Heart right ventricle (tissue), 16 donors: ENCODE results near the gene SYNE1. TPM values are rescaled to one million over a fixed set of nuclear protein-coding genes. Genes with fewer than 3 reads are reported as not detected.
A peak's percentile ranks its signal among the peaks of the same experiment; 100 is the strongest.

Experiments
- ATAC-seq, 8 donors: fragments of 200-7000 bp; cut with Tn5 transposase; one replicate each; pipeline ENCODE4 v1.9.1; 2020; ENCODE audit warnings: mild to moderate bottlenecking in 8 of 8, moderate library complexity in 8 of 8, moderate number of reproducible peaks in 1 of 8
- DNase-seq, 2 donors: peaks; one replicate each; pipeline ENCODE4 v3.0.0-alpha.2; 2020
- H3K27ac ChIP-seq, 10 donors: fragments of 200-600 bp; sonication (generic) in 2 of 10; one replicate each; pipeline versions ENCODE4 v1.5.0 to v1.8.0; 2020 to 2022; ENCODE audit warnings: mild to moderate bottlenecking in 3 of 10
- H3K27me3 ChIP-seq, 7 donors: fragments of 200-600 bp; one replicate each; pipeline ENCODE4 v1.8.0; 2021 to 2022; ENCODE audit warnings: mild to moderate bottlenecking in 2 of 7
- H3K36me3 ChIP-seq, 9 donors: fragments of 200-600 bp; sonication (generic) in 1 of 9; one replicate each; pipeline versions ENCODE4 v1.5.0 to v1.8.0; 2020 to 2022; ENCODE audit warnings: mild to moderate bottlenecking in 2 of 9
- H3K4me1 ChIP-seq, 9 donors: fragments of 200-600 bp; sonication (generic) in 1 of 9; one replicate each; pipeline versions ENCODE4 v1.5.0 to v1.8.0; 2020 to 2022; ENCODE audit warnings: mild to moderate bottlenecking in 4 of 9
- H3K4me3 ChIP-seq, 10 donors: fragments of 200-600 bp; sonication (generic) in 2 of 10; one replicate each; pipeline versions ENCODE4 v1.5.0 to v1.8.0; 2020 to 2022; ENCODE audit warnings: mild to moderate bottlenecking in 7 of 10, moderate library complexity in 2 of 10
- H3K9me3 ChIP-seq, 11 donors: fragments of 200-600 bp in 10 of 11; sonication (generic) in 2 of 11; one replicate each; pipeline versions ENCODE4 v1.5.0 to v1.8.0; 2013 to 2022; ENCODE audit warnings: mild to moderate bottlenecking in 2 of 11, control low read depth in 1 of 11, moderate library complexity in 1 of 11
- CTCF ChIP-seq, 9 donors: fragments of 200-600 bp; sonication (generic) in 2 of 9; IDR thresholded peaks; one replicate each; pipeline versions ENCODE4 v1.5.0 to v1.8.0; 2021 to 2022; ENCODE audit warnings: antibody characterized with exemption in 9 of 9, mild to moderate bottlenecking in 5 of 9, moderate library complexity in 1 of 9
- WGBS, 2 donors: extraction: QIAGEN DNeasy Blood & Tissue Kit; methylation state at CpG; one replicate each; pipeline ENCODE4 v1.1.7; 2013; ENCODE audit warnings: inconsistent platforms in 1 of 2; 5-methylcytosine and 5-hydroxymethylcytosine counted together
- intact Hi-C, 10 donors: fragments of 100-400 bp; cut with DNase I; formaldehyde crosslinking; loops; one replicate each; pipeline versions ENCODE4 v1.11.1 to v1.14.2; 2022
- polyA plus RNA-seq, 2 donors: library from polyadenylated mRNA; stranded (reverse); fragments of 200-250 nt; gene quantifications; one replicate each; pipeline ENCODE4 v1.2.3, GENCODE V29; 2013
- total RNA-seq, 10 donors: library from RNA; stranded (reverse); fragmentation: NEBNext Ultra II Directional in 3 of 10; extraction: Animal tissue kit (Norgen Biotek cat#: 25700) in 3 of 10; gene quantifications; one replicate each; pipeline versions ENCODE4 v1.2.1 to v1.2.4, GENCODE V29; 2021 to 2023
- donor health status: Arrhythmogenic right ventricular cardiomyopathy.
- donor health status: ischemic (EF 13 %, LVEDD 7.1; RV severe dilation, severe dysfunction).
- donor health status: healthy with polysubstance abuse.
- donor health status: DM: no; HTN: yes; CAD: no.
- donor health status: DM: no; HTN: no; CAD: no.
- donor health status: ischemic (EF 25% LVEDD 6.9; RV normal size, moderate dysfunction).
- donor health status: ischemic (EF 25% LVEDD 5.7; RV mildly dilated, moderate dysfunction).
- donor health status: healthy.
- donor health status: DM: yes; HTN: yes; CAD: no.
- donor health status: Ischemic cardiomyopathy.
- donor health status: ischemic (EF 35%, LVEDD 5.7; RV mildly dilated, moderate dysfunction).
- donor health status: nonischemic (EF 11% LVEDD 7.7; RV severe dilation, severe dysfunction).
- donor health status: DM: yes; HTN: yes; CAD: no.
- donor health status: PGD.
- donor health status: ischemic (EF 29% LVEDD 5.4; RV normal size, mild dysfunction).
- donor health status: nonischemic (EF 23%, LVEDD 6.1; RV moderate dilation, normal function).

Gene SYNE1
- total and polyA plus RNA-seq, 12 donors: 18.9 to 176 (median 126) TPM

- no peak for ATAC-seq
- Histone ChIP-seq H3K9me3 (no peaks in the 10 kb centered on the region), H3K4me1 (peaks cover 2 to 22% (median 16%) of the 10 kb centered on the region in 9 donors), H3K27me3 (no peaks in the 10 kb centered on the region), H3K4me3 (no peak overlapping the region), H3K27ac (peak overlapping the region in 1 of 10 donors; percentile 25), H3K36me3 (peaks cover 0 to 100% (median 75%) of the 10 kb centered on the region in 9 donors)
- TF ChIP-seq CTCF (IDR thresholded peaks at IDR 0.05): no peak
- DNase-seq: no peak
- intact Hi-C loops: no loop called here
- WGBS, 2 donors: 88 to 92% methylated on average over 8 of the region's 8 CpGs
These were observed 400.6 kb downstream of the SYNE1 start for GRCh38 chr6:152236370-152237097.

DNA sequence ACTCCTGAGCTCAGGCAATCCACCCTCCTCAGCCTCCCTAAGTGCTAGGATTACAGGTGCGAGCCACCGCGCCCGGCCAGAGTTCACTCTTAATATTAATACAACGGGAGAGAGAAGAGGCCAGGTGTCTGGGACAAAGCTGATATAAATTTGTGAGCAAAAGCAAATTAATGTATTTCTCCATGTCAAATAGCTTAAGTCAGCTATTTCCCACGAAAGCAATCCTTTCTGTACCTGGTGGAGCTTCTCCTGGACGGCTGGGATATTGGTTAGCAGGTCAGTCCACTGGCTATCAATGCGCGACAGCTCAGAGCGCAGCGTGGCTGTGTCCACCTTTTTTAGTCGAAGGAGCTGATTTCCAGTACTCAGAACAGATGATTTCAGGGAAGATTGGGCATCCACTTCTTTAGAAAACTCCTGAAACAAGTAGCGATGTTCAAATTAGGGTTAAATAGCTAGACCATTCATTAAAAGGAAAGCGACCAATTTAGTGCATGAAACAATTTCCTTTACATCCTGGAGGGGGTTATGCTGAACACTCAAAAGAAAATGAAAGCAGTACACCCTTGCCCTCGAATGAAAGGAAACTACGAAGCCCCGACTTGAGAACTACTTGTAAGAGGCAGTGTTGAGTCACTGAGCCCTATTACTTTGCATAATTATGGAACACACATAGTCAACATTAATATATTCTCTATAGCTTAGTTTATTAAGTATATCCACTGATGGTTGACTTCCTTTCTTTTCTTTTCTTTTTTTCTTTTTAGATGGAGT, 403.4 kb downstream of the SYNE1 start:
- ATAC-seq (peak in 6 of 8 donors; percentile 16 to 64 (median 39)), DNase-seq (no peak)
- no peaks in the 10 kb centered on the region for H3K27me3 ChIP-seq
- H3K9me3 ChIP-seq: no peaks in the 10 kb centered on the region
- H3K36me3 ChIP-seq: peaks cover 0 to 100% (median 64%) of the 10 kb centered on the region in 9 donors
- TF ChIP-seq CTCF (IDR thresholded peaks at IDR 0.05): no peak
- peak overlapping the region; percentile 17 to 84 (median 60) for H3K27ac ChIP-seq
- 88 to 91% methylated on average over 17 of the region's 17 CpGs for WGBS, 2 donors
- H3K4me1 ChIP-seq: peaks cover 2 to 22% (median 16%) of the 10 kb centered on the region in 9 donors
- H3K4me3 ChIP-seq: peak overlapping the region in 1 of 10 donors; percentile 1
- intact Hi-C loops: no loop called here

DNA sequence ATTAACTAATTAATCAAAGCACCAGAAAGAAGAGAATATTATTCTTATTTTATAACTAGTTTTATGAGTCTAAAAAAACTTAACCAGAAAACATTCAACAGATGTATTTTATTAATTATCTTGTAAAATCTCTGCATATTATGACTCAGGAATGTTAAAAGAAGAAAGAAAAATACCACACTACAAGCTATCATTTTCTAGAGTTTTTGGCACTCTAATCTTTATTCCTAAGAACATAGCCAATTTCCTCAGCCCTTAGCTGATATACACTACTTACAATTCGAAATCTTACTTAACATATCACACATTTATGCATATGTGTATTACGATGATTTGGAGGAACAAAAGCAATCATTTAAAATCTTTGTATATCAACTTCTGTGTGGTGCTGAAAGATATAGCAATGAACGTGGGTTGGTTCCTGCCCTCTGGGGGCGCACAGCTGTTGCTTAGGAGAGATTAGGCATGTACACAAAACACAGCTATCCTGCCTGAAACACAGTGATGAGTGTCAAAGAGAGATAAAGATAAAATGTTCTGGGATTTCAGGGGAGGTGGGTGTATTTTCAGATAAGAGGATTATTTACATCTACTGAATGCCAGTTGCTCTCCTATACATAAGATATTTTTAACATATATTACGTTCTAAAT, 404.5 kb downstream of the SYNE1 start:
- peaks cover 2 to 22% (median 16%) of the 10 kb centered on the region in 9 donors for H3K4me1 ChIP-seq
- DNase-seq (no peak), ATAC-seq (peak; percentile 29 to 91 (median 78))
- intact Hi-C loops: no loop called here
- H3K27me3 ChIP-seq: no peaks in the 10 kb centered on the region
- peak overlapping the region; percentile 17 to 84 (median 60) for H3K27ac ChIP-seq
- TF ChIP-seq CTCF (IDR thresholded peaks at IDR 0.05): peak in 3 of 9 donors; percentile 21 to 40 (median 21)
- no peak overlapping the region for H3K4me3 ChIP-seq
- WGBS, 2 donors: 22 to 42% methylated on average over 5 of the region's 5 CpGs
- peaks cover 0 to 100% (median 61%) of the 10 kb centered on the region in 9 donors for H3K36me3 ChIP-seq
- no peaks in the 10 kb centered on the region for H3K9me3 ChIP-seq

- no peak for DNase-seq
- Histone ChIP-seq H3K9me3 (no peaks in the 10 kb centered on the region), H3K36me3 (peaks cover 0 to 98% (median 43%) of the 10 kb centered on the region in 9 donors), H3K4me3 (no peak overlapping the region), H3K4me1 (peaks cover 2 to 40% (median 27%) of the 10 kb centered on the region in 9 donors), H3K27me3 (no peaks in the 10 kb centered on the region), H3K27ac (no peak overlapping the region)
- intact Hi-C loops: no loop called here
- no peak for TF ChIP-seq CTCF (IDR thresholded peaks at IDR 0.05)
- no peak for ATAC-seq
- WGBS, 2 donors: 71 to 77% methylated on average over 4 of the region's 4 CpGs
These were observed 407.8 kb downstream of the SYNE1 start for GRCh38 chr6:152229330-152229729.
